Liver (tissue), 9 donors: Measurements from ENCODE around the gene CDCP1. TPM values are rescaled to one million over a fixed set of nuclear protein-coding genes. Genes with fewer than 3 reads are reported as not detected.

Experiments used
- DNase-seq: peaks from one replicate; pipeline ENCODE4 v3.0.0-alpha.2; 2017; ENCODE audit warnings: low spot score
- H3K27ac ChIP-seq, 2 donors: one replicate each; pipeline ENCODE4 v1.7.0; 2013; ENCODE audit warnings: inconsistent platforms in 2 of 2, low read length in 2 of 2, control low read depth in 1 of 2, low read depth in 1 of 2, mild to moderate bottlenecking in 1 of 2
- H3K27me3 ChIP-seq, 4 donors: one replicate each; pipeline versions ENCODE4 v1.6.1 to v1.7.0; 2013; ENCODE audit warnings: low read length in 3 of 4, inconsistent platforms in 1 of 4, mild to moderate bottlenecking in 1 of 4, moderate library complexity in 1 of 4; ENCODE audit not compliant: control insufficient read depth in 4 of 4, insufficient read depth in 4 of 4
- H3K36me3 ChIP-seq, 4 donors: one replicate each; pipeline versions ENCODE4 v1.6.1 to v1.7.0; 2013; ENCODE audit warnings: low read length in 3 of 4, mild to moderate bottlenecking in 3 of 4, low read depth in 1 of 4, moderate library complexity in 1 of 4; ENCODE audit not compliant: control insufficient read depth in 4 of 4, insufficient read depth in 3 of 4
- H3K4me1 ChIP-seq, 4 donors: one replicate each; pipeline versions ENCODE4 v1.6.1 to v1.7.0; 2013; ENCODE audit warnings: low read length in 3 of 4, mild to moderate bottlenecking in 3 of 4, moderate library complexity in 1 of 4; ENCODE audit not compliant: control insufficient read depth in 4 of 4, insufficient read depth in 4 of 4
- H3K4me3 ChIP-seq, 3 donors: one replicate each; pipeline versions ENCODE4 v1.6.1 to v1.7.0; 2013; ENCODE audit warnings: low read length in 3 of 3, control low read depth in 1 of 3, low read depth in 1 of 3, mild to moderate bottlenecking in 1 of 3
- H3K9ac ChIP-seq, 2 donors: one replicate each; pipeline ENCODE4 v1.7.0; 2013; ENCODE audit warnings: low read length in 2 of 2, mild to moderate bottlenecking in 2 of 2, moderate library complexity in 2 of 2, control low read depth in 1 of 2, low read depth in 1 of 2
- H3K9me3 ChIP-seq, 4 donors: one replicate each; pipeline versions ENCODE4 v1.6.1 to v1.7.0; 2013; ENCODE audit warnings: low read length in 3 of 4; ENCODE audit not compliant: control insufficient read depth in 4 of 4
- ATF3 ChIP-seq: IDR thresholded peaks from 2 replicates; pipeline ENCODE4 v1.6.1; 2016; ENCODE audit warnings: antibody characterized with exemption
- CTCF ChIP-seq: fragments of 150-350 bp; IDR thresholded peaks from 2 replicates; pipeline ENCODE4 v1.5.1; 2017; ENCODE audit warnings: improper control_type of control experiment, low read depth, low read length; ENCODE audit not compliant: missing input control
- EGR1 ChIP-seq, 2 donors: IDR thresholded peaks; 2 replicates each; pipeline ENCODE4 v1.6.1; 2016 to 2018; ENCODE audit warnings: antibody characterized with exemption in 2 of 2, low read depth in 2 of 2
- FOXA1 ChIP-seq: IDR thresholded peaks from 2 replicates; pipeline ENCODE4 v1.6.1; 2016; ENCODE audit warnings: antibody characterized with exemption
- FOXA2 ChIP-seq: IDR thresholded peaks from 2 replicates; pipeline ENCODE4 v1.6.1; 2016; ENCODE audit warnings: antibody characterized with exemption
- GABPA ChIP-seq, 2 donors: IDR thresholded peaks in 1 of 2; conservative IDR thresholded peaks in 1 of 2; 2 replicates each; pipeline ENCODE4 v1.6.1; 2016; ENCODE audit warnings: antibody characterized with exemption in 2 of 2, mild to moderate bottlenecking in 1 of 2, moderate library complexity in 1 of 2
- HNF4A ChIP-seq, 2 donors: conservative IDR thresholded peaks; 2 replicates each; pipeline ENCODE4 v1.6.1; 2016; ENCODE audit warnings: antibody characterized with exemption in 2 of 2, mild to moderate bottlenecking in 2 of 2
- HNF4G ChIP-seq: IDR thresholded peaks from 2 replicates; pipeline ENCODE4 v1.6.1; 2016; ENCODE audit warnings: antibody characterized with exemption
- JUND ChIP-seq, 2 donors: IDR thresholded peaks; 2 replicates each; pipeline ENCODE4 v1.6.1; 2016; ENCODE audit warnings: antibody characterized with exemption in 2 of 2
- MAX ChIP-seq: IDR thresholded peaks from 2 replicates; pipeline ENCODE4 v1.6.1; 2016; ENCODE audit warnings: antibody characterized with exemption
- NR2F2 ChIP-seq: IDR thresholded peaks from 2 replicates; pipeline ENCODE4 v1.6.1; 2016; ENCODE audit warnings: antibody characterized with exemption
- RAD21 ChIP-seq, 2 donors: IDR thresholded peaks; 2 replicates each; pipeline ENCODE4 v1.6.1; 2016; ENCODE audit warnings: antibody characterized with exemption in 2 of 2, mild to moderate bottlenecking in 2 of 2
- RXRA ChIP-seq, 2 donors: IDR thresholded peaks; 2 replicates each; pipeline ENCODE4 v1.6.1; 2017 to 2018; ENCODE audit warnings: antibody characterized with exemption in 2 of 2, mild to moderate bottlenecking in 1 of 2
- SP1 ChIP-seq: IDR thresholded peaks from 2 replicates; pipeline ENCODE4 v1.6.1; 2018; ENCODE audit warnings: antibody characterized with exemption, mild to moderate bottlenecking
- TAF1 ChIP-seq: conservative IDR thresholded peaks from 2 replicates; pipeline ENCODE4 v1.6.1; 2016; ENCODE audit warnings: antibody characterized with exemption, mild to moderate bottlenecking
- YY1 ChIP-seq: IDR thresholded peaks from 2 replicates; pipeline ENCODE4 v1.6.1; 2016; ENCODE audit warnings: antibody characterized with exemption, mild to moderate bottlenecking
- ZBTB33 ChIP-seq: IDR thresholded peaks from 2 replicates; pipeline ENCODE4 v1.6.1; 2016; ENCODE audit warnings: antibody characterized with exemption
- WGBS: extraction: QIAGEN DNeasy Blood & Tissue Kit; methylation state at CpG from one replicate; pipeline ENCODE4 v1.1.7; 2013; 5-methylcytosine and 5-hydroxymethylcytosine counted together
- polyA plus RNA-seq, 2 donors: library from polyadenylated mRNA; stranded (reverse) in 1 of 2; unstranded in 1 of 2; fragments of 200-250 nt in 1 of 2; fragments of >200 nt in 1 of 2; fragmentation: Nextera tagmentation in 1 of 2; extraction: Ambion mirVana in 1 of 2; gene quantifications; one replicate each; pipeline versions ENCODE4 v1.2.1 to v1.2.3, GENCODE V29; 2013 to 2015
- total RNA-seq, 2 donors: library from RNA; depleted of rRNA; stranded (reverse); fragments of >200 nt; gene quantifications; one replicate each; pipeline ENCODE4 v1.2.3, GENCODE V29; 2014
- TF ChIP-seq, protein P1 (sequence below): IDR thresholded peaks from 2 replicates; pipeline ENCODE4 v1.6.1; 2016; ENCODE audit warnings: antibody characterized with exemption, mild to moderate bottlenecking
- donor health status: healthy.
- donor health status: healthy.
- donor health status: healthy.
- donor health status: healthy.
- donor health status: healthy.

CDCP1 gene
- total and polyA plus RNA-seq, 4 donors, result 0.22 to 0.67 (median 0.45) TPM

GRCh38 chr3:45165497-45166283 lies 19.5 kb upstream of the CDCP1 start:
- no peak overlapping the region for H3K9ac ChIP-seq
- H3K4me3 ChIP-seq, result no peak overlapping the region
- no peak overlapping the region for H3K27ac ChIP-seq
- WGBS, result 85% methylated on average over 10 of the region's 10 CpGs
- no peak for DNase-seq
- no peaks in the 10 kb centered on the region for H3K36me3 ChIP-seq
- TF ChIP-seq ATF3 (no peak), HNF4A (conservative IDR thresholded peaks at IDR 0.05) (no peak), EGR1 (IDR thresholded peaks at IDR 0.05; ENCODE audit: low read depth in 2 of 2) (no peak), YY1 (no peak), HNF4G (no peak), GABPA (IDR thresholded peaks at IDR 0.05 in 1 of 2, conservative IDR thresholded peaks at IDR 0.05 in 1 of 2) (no peak), NR2F2 (no peak), FOXA1 (no peak), RXRA (IDR thresholded peaks at IDR 0.05) (no peak), RAD21 (IDR thresholded peaks at IDR 0.05) (no peak), ZBTB33 (no peak), SP1 (no peak), MAX (no peak), CTCF (no peak), TAF1 (no peak), FOXA2 (no peak), JUND (IDR thresholded peaks at IDR 0.05) (no peak)
- TF ChIP-seq, protein P1, sequence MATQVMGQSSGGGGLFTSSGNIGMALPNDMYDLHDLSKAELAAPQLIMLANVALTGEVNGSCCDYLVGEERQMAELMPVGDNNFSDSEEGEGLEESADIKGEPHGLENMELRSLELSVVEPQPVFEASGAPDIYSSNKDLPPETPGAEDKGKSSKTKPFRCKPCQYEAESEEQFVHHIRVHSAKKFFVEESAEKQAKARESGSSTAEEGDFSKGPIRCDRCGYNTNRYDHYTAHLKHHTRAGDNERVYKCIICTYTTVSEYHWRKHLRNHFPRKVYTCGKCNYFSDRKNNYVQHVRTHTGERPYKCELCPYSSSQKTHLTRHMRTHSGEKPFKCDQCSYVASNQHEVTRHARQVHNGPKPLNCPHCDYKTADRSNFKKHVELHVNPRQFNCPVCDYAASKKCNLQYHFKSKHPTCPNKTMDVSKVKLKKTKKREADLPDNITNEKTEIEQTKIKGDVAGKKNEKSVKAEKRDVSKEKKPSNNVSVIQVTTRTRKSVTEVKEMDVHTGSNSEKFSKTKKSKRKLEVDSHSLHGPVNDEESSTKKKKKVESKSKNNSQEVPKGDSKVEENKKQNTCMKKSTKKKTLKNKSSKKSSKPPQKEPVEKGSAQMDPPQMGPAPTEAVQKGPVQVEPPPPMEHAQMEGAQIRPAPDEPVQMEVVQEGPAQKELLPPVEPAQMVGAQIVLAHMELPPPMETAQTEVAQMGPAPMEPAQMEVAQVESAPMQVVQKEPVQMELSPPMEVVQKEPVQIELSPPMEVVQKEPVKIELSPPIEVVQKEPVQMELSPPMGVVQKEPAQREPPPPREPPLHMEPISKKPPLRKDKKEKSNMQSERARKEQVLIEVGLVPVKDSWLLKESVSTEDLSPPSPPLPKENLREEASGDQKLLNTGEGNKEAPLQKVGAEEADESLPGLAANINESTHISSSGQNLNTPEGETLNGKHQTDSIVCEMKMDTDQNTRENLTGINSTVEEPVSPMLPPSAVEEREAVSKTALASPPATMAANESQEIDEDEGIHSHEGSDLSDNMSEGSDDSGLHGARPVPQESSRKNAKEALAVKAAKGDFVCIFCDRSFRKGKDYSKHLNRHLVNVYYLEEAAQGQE, result no peak
- no peaks in the 10 kb centered on the region for H3K9me3 ChIP-seq
- H3K4me1 ChIP-seq, result no peaks in the 10 kb centered on the region
- no peaks in the 10 kb centered on the region for H3K27me3 ChIP-seq
